DND-41 (cell line): ENCODE measurements around the gene GRK6.

Experiments used
- ATAC-seq: fragments of 200-7000 bp; cut with Tn5 transposase; 3 replicates; pipeline ENCODE4 v1.9.1; 2021; ENCODE audit warnings: low read depth; ENCODE audit not compliant: insufficient read depth
- DNase-seq: peaks from one replicate; pipeline ENCODE4 v3.0.0-alpha.2; 2020
- H2AFZ ChIP-seq: 2 replicates; pipeline ENCODE4 v1.6.0; 2012; ENCODE audit warnings: low read depth, low read length
- H3K27ac ChIP-seq: 2 replicates; pipeline ENCODE4 v1.5.1; 2012; ENCODE audit warnings: low read length, inconsistent platforms
- H3K27me3 ChIP-seq: fragments of 200-600 bp; sonication (generic); 2 replicates; pipeline ENCODE4 v1.6.0; 2012; ENCODE audit warnings: low read length, mild to moderate bottlenecking, inconsistent platforms; ENCODE audit not compliant: insufficient read depth, poor library complexity
- H3K36me3 ChIP-seq: 2 replicates; pipeline ENCODE4 v1.5.1; 2012; ENCODE audit warnings: low read length, inconsistent platforms; ENCODE audit not compliant: insufficient read depth
- H3K4me1 ChIP-seq: 2 replicates; pipeline ENCODE4 v1.5.1; 2012; ENCODE audit warnings: mild to moderate bottlenecking, low read length; ENCODE audit not compliant: insufficient read depth
- H3K4me2 ChIP-seq: 2 replicates; pipeline ENCODE4 v1.6.0; 2012; ENCODE audit warnings: mild to moderate bottlenecking, moderate library complexity, low read length, inconsistent platforms; ENCODE audit not compliant: insufficient read depth
- H3K4me3 ChIP-seq, 2 experiments: fragments of 200-600 bp in 1 of 2; shearing (Covaris generic) in 1 of 2; 2 replicates each; pipeline ENCODE4 v1.5.1; 2012 to 2016; ENCODE audit warnings: inconsistent platforms in 2 of 2, low read length in 2 of 2, mild to moderate bottlenecking in 2 of 2, low read depth in 1 of 2, moderate library complexity in 1 of 2
- H3K79me2 ChIP-seq: 2 replicates; pipeline ENCODE4 v1.6.0; 2012; ENCODE audit warnings: low read length, inconsistent platforms; ENCODE audit not compliant: insufficient read depth
- H3K9ac ChIP-seq: 2 replicates; pipeline ENCODE4 v1.6.0; 2012; ENCODE audit warnings: low read depth, mild to moderate bottlenecking, inconsistent platforms, low read length, moderate library complexity
- H3K9me3 ChIP-seq: 2 replicates; pipeline ENCODE4 v1.5.1; 2012; ENCODE audit warnings: low read length, moderate library complexity, mild to moderate bottlenecking, inconsistent platforms; ENCODE audit not compliant: insufficient read depth, severe bottlenecking
- H4K20me1 ChIP-seq: 2 replicates; pipeline ENCODE4 v1.6.0; 2012; ENCODE audit warnings: low read length; ENCODE audit not compliant: insufficient read depth
- EZH2 ChIP-seq: IDR thresholded peaks from 3 replicates; pipeline ENCODE4 v1.6.1; 2012; ENCODE audit warnings: borderline replicate concordance, low read depth, mild to moderate bottlenecking, moderate library complexity, low read length, inconsistent platforms; ENCODE audit not compliant: severe bottlenecking
- TF ChIP-seq, protein P1 (sequence below): IDR thresholded peaks from 2 replicates; pipeline ENCODE4 v1.5.1; 2012; ENCODE audit warnings: borderline replicate concordance, low read length, moderate library complexity, mild to moderate bottlenecking; ENCODE audit not compliant: poor library complexity, severe bottlenecking; ENCODE audit errors: extremely low read depth

The GRK6 gene

GRCh38 chr5:177432839-177433657, 6.6 kb downstream of the GRK6 start:
- H3K79me2 ChIP-seq: peaks cover 31% of the 10 kb centered on the region
- no peaks in the 10 kb centered on the region for H3K9me3 ChIP-seq
- peaks cover 48% of the 10 kb centered on the region for H3K4me1 ChIP-seq
- ATAC-seq (no peak), DNase-seq (no peak)
- TF ChIP-seq EZH2: no peak
- TF ChIP-seq, protein P1, sequence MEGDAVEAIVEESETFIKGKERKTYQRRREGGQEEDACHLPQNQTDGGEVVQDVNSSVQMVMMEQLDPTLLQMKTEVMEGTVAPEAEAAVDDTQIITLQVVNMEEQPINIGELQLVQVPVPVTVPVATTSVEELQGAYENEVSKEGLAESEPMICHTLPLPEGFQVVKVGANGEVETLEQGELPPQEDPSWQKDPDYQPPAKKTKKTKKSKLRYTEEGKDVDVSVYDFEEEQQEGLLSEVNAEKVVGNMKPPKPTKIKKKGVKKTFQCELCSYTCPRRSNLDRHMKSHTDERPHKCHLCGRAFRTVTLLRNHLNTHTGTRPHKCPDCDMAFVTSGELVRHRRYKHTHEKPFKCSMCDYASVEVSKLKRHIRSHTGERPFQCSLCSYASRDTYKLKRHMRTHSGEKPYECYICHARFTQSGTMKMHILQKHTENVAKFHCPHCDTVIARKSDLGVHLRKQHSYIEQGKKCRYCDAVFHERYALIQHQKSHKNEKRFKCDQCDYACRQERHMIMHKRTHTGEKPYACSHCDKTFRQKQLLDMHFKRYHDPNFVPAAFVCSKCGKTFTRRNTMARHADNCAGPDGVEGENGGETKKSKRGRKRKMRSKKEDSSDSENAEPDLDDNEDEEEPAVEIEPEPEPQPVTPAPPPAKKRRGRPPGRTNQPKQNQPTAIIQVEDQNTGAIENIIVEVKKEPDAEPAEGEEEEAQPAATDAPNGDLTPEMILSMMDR: no peak
- no peaks in the 10 kb centered on the region for H3K27me3 ChIP-seq
- H3K4me2 ChIP-seq: no peak overlapping the region
- peaks cover 65% of the 10 kb centered on the region for H4K20me1 ChIP-seq
- no peak overlapping the region for H2AFZ ChIP-seq
- no peak overlapping the region for H3K9ac ChIP-seq
- H3K36me3 ChIP-seq: peaks cover 78% of the 10 kb centered on the region
- no peak overlapping the region for H3K27ac ChIP-seq
- no peak overlapping the region for H3K4me3 ChIP-seq

- Histone ChIP-seq H4K20me1 (peaks cover 58% of the 10 kb centered on the region), H3K4me1 (peaks cover 41% of the 10 kb centered on the region), H3K9ac (no peak overlapping the region), H3K36me3 (peaks cover 83% of the 10 kb centered on the region), H3K27ac (no peak overlapping the region), H3K4me2 (no peak overlapping the region), H3K79me2 (peaks cover 24% of the 10 kb centered on the region), H3K9me3 (no peaks in the 10 kb centered on the region), H3K4me3 (no peak overlapping the region), H3K27me3 (no peaks in the 10 kb centered on the region), H2AFZ (no peak overlapping the region)
- TF ChIP-seq, protein P1: no peak
- no peak for TF ChIP-seq EZH2
- DNase-seq (no peak), ATAC-seq (no peak)
Observed at GRCh38 chr5:177433658-177434217, 7.3 kb downstream of the GRK6 start.

GRCh38 chr5:177434437-177434836, 8.0 kb downstream of the GRK6 start:
- Histone ChIP-seq H3K4me3 (no peak overlapping the region), H3K36me3 (peaks cover 85% of the 10 kb centered on the region), H2AFZ (no peak overlapping the region), H3K4me1 (peaks cover 34% of the 10 kb centered on the region), H3K79me2 (peaks cover 17% of the 10 kb centered on the region), H3K27me3 (no peaks in the 10 kb centered on the region), H4K20me1 (peaks cover 52% of the 10 kb centered on the region), H3K9me3 (no peaks in the 10 kb centered on the region), H3K27ac (no peak overlapping the region), H3K9ac (no peak overlapping the region), H3K4me2 (no peak overlapping the region)
- ATAC-seq: no peak
- TF ChIP-seq EZH2: no peak
- TF ChIP-seq, protein P1: no peak
- DNase-seq: no peak
